ENCODE results near the gene RMI2. TPM values are rescaled to one million over a fixed set of nuclear protein-coding genes. Genes with fewer than 3 reads are reported as not detected.

The RMI2 gene
- total RNA-seq, 1 donor from 2014 or later, result 41.0 TPM

GRCh38 chr16:11396241-11397048 is 51.2 kb downstream of the RMI2 start:
- intact Hi-C loops (cut with micrococcal nuclease), result loop anchor here (1.0 to 2.0 kb wide), 2 partner anchors 318 to 432 kb away; no protein-coding TSS in a partner anchor

GRCh38 chr16:11398136-11398535 is 52.9 kb downstream of the RMI2 start:
- intact Hi-C loops (cut with micrococcal nuclease), result no loop called here

GRCh38 chr16:11398851-11399250 is 53.6 kb downstream of the RMI2 start:
- intact Hi-C loops (cut with micrococcal nuclease), result no loop called here

GRCh38 chr16:11399261-11399831 is 54.1 kb downstream of the RMI2 start:
- intact Hi-C loops (cut with micrococcal nuclease), result no loop called here

GRCh38 chr16:11400076-11400475 is 54.8 kb downstream of the RMI2 start:
- intact Hi-C loops (cut with micrococcal nuclease), result no loop called here

Other genes starting within 250 kb of the RMI2 start
- 211 and 217 TPM in 2 replicates for gene SOCS1, start 89.3 kb upstream of the RMI2 start, total RNA-seq
- not detected in 2 replicates for gene TNP2, start 76.1 kb upstream of the RMI2 start, total RNA-seq
- not detected in 2 replicates for gene PRM3, start 71.8 kb upstream of the RMI2 start, total RNA-seq
- not detected in 2 replicates for gene PRM2, start 69.0 kb upstream of the RMI2 start, total RNA-seq
- not detected in 2 replicates for gene PRM1, start 64.1 kb upstream of the RMI2 start, total RNA-seq
- gene LITAF, start 241.5 kb downstream of the RMI2 start, total RNA-seq, result 121 and 126 TPM in 2 replicates